ENCODE results near the gene TBL1Y.

- TF ChIP-seq POLR2AphosphoS5 (IDR thresholded peaks at IDR 0.05) (no peak), CTCF (IDR thresholded peaks at IDR 0.05) (no peak)
These were observed 107.0 kb downstream of the TBL1Y start for GRCh38 chrY:7017244-7018080.
